Measurements from ENCODE around the gene RAD17.
"Not testable (repeated sequence)": the region's sequence is repeated elsewhere in the genome, so short reads cannot be mapped to it uniquely, and the experiment has no call there.

Gene RAD17

DNA sequence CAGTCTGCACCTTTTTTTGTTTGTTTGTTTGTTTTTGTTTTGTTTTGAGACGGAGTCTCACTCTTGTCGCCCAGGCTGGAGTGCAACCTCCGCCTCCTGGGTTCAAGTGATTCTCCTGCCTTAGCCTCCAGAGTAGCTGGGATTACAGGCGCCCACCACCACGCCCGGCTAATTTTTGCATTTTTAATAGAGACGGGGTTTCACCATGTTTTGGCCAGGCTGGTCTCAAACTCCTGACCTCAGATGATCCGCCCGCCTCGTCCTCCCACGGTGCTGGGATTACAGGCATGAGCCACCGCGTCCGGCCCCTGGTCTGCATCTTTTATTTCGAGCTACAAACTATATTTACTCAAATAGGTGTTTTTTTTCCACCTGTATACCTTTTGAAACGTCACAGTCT lies 717 bp downstream of the RAD17 start:
- intact Hi-C loops (cut with DNase I) = loop anchor here (5.0 kb wide), 1 partner anchor 138 kb away; the partner anchor contains the start of gene CDK7
- DNase-seq = peak in 2 of 10 donors; percentile 65 to 72

DNA sequence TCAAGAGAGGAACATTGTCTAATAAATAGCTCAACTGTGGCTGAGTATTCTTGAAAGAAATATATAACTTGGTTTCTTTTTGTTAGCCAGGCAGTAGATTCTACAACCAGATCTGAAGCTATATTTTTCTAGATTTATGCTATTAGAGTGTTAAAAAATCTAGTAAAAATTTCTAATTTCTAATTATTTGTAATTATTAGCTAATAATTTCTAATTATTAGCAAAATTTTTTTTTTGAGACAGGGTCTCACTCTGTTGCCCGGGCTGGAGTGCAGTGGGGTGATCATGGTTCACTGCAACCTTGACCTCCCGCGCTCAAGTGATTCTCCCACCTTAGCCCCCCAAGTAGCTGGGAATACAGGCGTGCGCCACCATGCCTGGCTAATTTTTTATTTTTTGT lies 2.8 kb downstream of the RAD17 start:
- intact Hi-C loops (cut with DNase I) = loop anchor here (5.0 kb wide), 1 partner anchor 140 kb away; the partner anchor contains the start of gene CDK7

GRCh38 chr5:69374911-69375446 lies 5.4 kb downstream of the RAD17 start:
- intact Hi-C loops (cut with DNase I) = loop anchor here (5.0 kb wide), 1 partner anchor 143 kb away; the partner anchor contains the start of gene CDK7
- no peak for DNase-seq

More for the DNA sequence above, 2.8 kb downstream of the RAD17 start:
- DNase-seq = no peak

GRCh38 chr5:69378376-69378775 lies 8.8 kb downstream of the RAD17 start:
- intact Hi-C loops (cut with DNase I) = no loop called here

DNA sequence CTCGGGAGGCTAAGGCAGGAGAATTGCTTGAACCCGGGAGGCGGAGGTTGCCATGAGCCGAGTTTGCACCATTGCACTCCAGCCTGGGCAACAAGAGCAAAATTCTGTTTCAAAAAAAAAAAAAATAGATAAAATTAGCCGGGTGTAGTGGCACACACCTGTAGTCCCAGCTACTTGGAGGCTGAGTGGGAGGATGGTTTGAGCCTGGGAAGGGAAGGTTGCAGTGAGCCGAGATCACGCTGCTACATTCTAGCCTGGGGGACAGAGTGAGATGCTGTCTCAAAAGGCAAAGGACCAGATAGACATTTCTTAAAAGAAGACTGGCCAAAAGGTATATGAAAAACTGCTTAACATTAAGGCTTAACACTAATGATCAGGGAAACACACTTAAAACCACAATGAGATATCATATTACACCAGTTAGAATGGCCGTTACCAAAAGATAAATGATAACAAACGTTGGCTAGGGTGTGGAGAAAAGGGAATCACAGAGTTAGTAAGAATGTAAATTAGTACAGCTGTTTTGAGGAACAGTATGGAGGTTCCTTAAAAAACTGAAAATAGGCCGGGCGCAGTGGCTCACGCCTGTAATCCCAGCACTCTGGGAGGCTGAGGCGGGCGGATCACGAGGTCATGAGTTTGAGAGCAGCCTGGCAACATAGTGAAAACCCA lies 35.2 kb downstream of the RAD17 start:
- intact Hi-C loops (cut with DNase I) = no loop called here
- no peak for DNase-seq

More at GRCh38 chr5:69378376-69378775, 8.8 kb downstream of the RAD17 start:
- no peak for DNase-seq

DNA sequence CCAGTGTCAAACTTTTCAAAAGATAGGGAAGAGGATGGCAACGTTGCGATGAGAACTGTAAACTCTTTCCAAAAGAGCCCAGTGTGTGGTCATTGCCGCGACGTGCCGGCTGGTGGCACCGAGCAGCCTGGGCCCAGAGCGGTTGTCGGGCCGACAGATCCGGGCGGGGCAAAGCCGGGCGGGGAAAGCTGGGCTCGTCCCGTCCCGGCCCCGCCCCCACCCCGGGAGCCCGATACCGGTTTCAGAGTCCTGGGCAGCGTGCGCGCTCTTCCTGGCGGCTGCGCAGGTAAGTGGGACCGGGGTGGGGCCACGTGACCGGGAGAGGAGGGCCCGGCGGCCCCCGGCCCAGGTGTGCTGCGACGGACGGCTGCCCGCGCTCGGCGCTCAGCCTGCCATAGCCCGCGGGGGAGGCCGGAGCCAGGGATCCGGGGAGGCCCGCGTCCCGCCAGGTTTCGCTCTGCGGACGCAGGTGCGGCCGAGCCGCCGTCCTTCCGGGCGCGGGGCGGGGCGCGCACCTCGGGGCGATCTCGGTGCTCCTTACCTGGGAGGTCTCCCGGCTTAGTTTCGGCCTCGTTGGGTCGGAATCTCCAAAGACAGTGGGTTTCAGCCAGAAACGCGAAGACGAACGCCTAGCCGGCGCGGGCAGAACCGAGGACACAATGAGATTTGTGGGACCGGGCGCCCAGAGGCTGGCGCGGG lies 45.4 kb downstream of the RAD17 start, which contains the start of gene MARVELD2:
TSS of gene MARVELD2 (plus strand) at position 232 of the 699 bp plus-strand sequence. CDS start 4,270 bp downstream, outside the sequence.
- intact Hi-C loops (cut with DNase I) = no loop called here

DNA sequence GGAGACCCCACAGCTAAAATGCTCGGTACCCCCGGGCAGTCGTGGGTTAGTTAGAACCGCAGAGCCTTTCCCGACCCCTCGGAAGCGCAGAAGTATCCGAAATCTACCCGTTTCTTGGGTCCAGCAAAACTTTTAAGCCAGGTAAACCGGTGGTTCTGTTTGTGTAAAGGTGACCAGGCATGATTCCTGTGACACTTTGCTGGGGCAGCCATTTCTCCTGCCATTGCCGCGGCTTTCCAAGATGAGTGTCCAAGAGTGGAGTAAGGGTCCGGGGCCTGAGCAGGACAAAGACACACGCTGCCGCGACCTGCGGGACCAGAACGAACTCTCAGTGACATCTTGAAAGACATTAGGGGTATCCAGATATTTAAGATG lies 46.0 kb downstream of the RAD17 start:
- intact Hi-C loops (cut with DNase I) = no loop called here
- no peak for DNase-seq

More for the DNA sequence above, 45.4 kb downstream of the RAD17 start, which contains the start of gene MARVELD2:
- peak in 8 of 10 donors; percentile 4 to 91 (median 32) for DNase-seq

- intact Hi-C loops (cut with DNase I) = no loop called here
- no peak for DNase-seq
Measured at GRCh38 chr5:69416180-69416579, 46.6 kb downstream of the RAD17 start.

GRCh38 chr5:69416699-69417098 lies 47.1 kb downstream of the RAD17 start:
- intact Hi-C loops (cut with DNase I) = no loop called here

GRCh38 chr5:69418554-69418953 lies 48.9 kb downstream of the RAD17 start:
- no peak for DNase-seq
- intact Hi-C loops (cut with DNase I) = no loop called here

More at GRCh38 chr5:69416699-69417098, 47.1 kb downstream of the RAD17 start:
- DNase-seq = no peak

DNA sequence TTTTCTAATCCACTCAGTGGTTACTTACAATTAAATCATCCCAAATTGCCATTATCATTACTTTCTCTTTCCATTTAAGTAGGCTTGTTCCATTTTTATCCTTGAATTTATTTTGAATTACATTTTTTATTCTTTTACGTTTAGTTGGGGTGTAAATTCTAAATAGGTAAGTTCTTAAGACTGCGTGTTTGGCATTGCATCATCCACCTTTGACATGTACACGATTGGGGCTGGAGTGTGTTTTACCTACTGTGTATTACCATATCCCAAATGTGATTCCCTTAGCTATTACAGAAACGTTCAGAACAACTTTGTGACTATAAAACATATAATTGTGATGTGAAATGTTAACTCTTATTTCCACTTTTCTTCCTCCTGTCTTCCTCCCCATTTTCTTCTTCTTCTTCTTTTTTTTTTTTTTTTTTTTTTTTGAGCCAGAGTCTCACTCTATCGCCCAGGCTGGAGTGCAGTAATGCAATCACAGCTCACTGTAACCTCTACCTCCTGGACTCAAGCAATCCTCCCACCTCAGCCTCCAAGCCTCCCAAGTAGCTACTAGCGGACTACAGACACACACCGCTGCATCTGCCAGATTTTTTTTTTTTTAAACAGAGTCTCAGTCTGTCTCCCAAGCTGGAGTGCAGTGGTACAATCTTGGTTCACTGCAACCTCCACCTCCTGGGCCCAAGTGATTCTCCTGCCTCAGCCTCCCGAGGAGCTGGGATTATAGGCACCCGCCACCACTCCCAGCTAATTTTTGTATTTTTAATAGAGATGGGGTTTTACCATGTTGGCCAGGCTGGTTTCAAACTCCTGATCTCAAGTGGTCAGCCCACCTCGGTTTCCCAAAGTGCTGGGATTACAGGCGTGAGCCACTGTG lies 62.0 kb downstream of the RAD17 start:
- DNase-seq = no peak
- intact Hi-C loops (cut with DNase I) = no loop called here

DNA sequence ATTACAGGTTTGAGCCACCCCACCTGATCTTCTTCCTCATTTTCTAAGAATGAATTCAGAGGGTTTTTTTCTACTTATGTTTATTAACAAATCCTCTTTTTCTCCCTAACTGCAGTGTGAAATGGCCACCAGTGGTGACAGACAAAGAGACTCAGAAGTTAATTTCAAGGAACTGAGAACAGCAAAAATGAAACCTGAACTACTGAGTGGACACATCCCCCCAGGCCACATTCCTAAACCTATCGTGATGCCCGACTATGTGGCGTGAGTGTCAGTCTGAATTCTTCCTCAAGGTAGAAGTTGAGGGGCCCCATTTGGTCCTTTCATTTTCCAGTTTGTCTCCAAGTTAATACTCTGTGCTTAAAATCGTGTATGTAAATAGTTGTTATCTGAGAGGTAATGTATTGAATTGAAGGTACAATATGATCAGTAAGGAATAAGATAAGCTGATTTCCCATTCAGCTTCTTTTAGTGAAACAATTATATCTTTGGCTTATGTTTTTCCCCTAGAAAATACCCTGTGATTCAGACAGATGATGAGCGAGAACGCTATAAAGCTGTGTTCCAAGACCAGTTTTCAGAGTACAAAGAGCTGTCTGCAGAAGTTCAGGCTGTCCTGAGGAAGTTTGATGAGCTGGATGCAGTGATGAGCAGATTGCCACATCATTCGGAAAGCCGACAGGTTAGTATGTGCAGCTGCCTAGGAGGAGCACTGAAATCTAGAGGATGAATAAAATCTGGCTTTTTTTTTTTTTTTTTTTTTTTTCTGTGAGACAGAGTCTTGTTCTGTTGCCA lies 63.0 kb downstream of the RAD17 start:
- no peak for DNase-seq
- intact Hi-C loops (cut with DNase I) = no loop called here

DNA sequence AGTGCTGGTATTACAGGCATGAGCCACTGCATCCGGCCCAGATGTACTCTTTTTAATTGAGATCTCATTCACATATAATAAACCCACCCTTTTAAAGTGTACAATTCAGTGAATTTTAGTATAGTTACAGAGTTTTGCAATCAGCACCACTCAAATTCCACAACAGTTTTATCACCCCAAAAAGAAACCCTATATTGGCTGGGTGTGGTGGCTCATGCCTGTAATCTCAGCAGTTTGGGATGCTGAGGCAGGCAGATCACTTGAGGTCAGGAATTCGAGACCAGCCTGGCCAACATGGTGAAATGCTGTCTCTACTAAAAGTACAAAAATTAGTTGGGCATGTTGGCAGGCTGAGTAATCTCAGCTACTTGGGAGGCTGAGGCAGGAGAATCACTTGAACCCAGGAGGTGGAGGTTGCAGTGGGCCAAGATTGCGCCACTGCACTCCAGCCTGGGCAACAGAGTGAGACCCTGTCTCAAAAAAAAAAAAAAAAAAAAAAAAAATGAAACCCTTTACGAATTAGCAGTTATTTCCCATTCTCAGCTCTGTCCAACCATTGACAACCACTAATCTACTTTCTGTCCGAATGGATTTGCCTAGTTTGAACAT lies 65.8 kb downstream of the RAD17 start:
- intact Hi-C loops (cut with DNase I); DNase-seq: not testable (repeated sequence)

GRCh38 chr5:69444127-69444754 lies 74.6 kb downstream of the RAD17 start:
- DNase-seq = no peak
- intact Hi-C loops (cut with DNase I) = no loop called here

GRCh38 chr5:69449511-69449910 lies 79.9 kb downstream of the RAD17 start:
- intact Hi-C loops (cut with DNase I) = no loop called here
- DNase-seq = no peak

- intact Hi-C loops (cut with DNase I) = no loop called here
- DNase-seq = no peak
Measured at GRCh38 chr5:69450116-69450515, 80.5 kb downstream of the RAD17 start.

GRCh38 chr5:69450527-69450926 lies 80.9 kb downstream of the RAD17 start:
- not testable (repeated sequence) for DNase-seq

DNA sequence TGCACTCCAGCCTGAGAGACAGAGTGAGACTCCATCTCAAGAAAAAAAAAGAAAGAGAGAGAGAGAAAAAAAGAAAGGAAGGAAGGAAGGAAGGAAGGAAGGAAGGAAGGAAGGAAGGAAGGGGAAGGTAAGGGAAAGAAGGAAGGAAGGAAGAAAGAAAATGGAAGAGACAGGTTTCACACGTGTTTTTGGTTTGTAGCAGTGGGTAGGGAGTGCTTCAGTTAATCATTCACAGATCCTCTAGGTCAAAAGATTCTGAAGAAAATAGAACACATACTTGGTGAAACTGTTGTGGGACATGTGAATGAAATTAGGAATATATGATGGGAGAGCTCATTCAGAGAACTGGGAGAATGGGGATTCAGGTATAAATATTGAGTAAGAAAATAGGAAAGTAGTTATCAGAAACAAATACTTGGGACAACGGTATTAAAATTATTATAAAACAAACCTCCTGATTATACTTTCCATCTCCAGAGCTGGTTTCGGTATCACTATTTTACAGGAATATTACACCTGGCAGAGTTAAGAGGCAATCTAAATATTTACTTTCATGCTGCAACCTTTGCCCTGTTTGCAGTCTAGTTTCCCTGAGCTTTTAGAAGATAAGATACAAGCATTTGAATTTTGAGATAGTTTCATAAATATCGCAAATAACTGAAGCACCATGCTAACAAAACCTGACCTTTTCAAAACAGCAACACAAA lies 82.5 kb downstream of the RAD17 start:
- intact Hi-C loops (cut with DNase I) = no loop called here

More at GRCh38 chr5:69450527-69450926, 80.9 kb downstream of the RAD17 start:
- intact Hi-C loops (cut with DNase I) = not testable (repeated sequence)

More for the DNA sequence above, 82.5 kb downstream of the RAD17 start:
- DNase-seq = no peak

All from posterior cingulate gyrus (tissue), 11 donors.